HEK293T (cell line): Measurements from ENCODE around the gene MAPKAPK3.

Experiments used
- BHLHE40 ChIP-seq: fragments of 450-650 bp; IDR thresholded peaks from 2 replicates; pipeline ENCODE4 v1.6.1; 2016; ENCODE audit warnings: mild to moderate bottlenecking, moderate library complexity, borderline replicate concordance
- ELF4 ChIP-seq: fragments of 450-650 bp; IDR thresholded peaks from 2 replicates; pipeline ENCODE4 v1.6.1; 2017; ENCODE audit warnings: antibody characterized with exemption
- FOXA1 ChIP-seq: fragments of 450-650 bp; IDR thresholded peaks from 2 replicates; pipeline ENCODE4 v1.6.1; 2016; ENCODE audit warnings: mild to moderate bottlenecking
- FOXM1 ChIP-seq: fragments of 450-650 bp; IDR thresholded peaks from 2 replicates; pipeline ENCODE4 v1.6.1; 2017; ENCODE audit warnings: mild to moderate bottlenecking, borderline replicate concordance
- PKNOX1 ChIP-seq: fragments of 450-650 bp; IDR thresholded peaks from 2 replicates; pipeline ENCODE4 v1.6.1; 2016
- SP1 ChIP-seq: fragments of 450-650 bp; IDR thresholded peaks from 2 replicates; pipeline ENCODE4 v1.6.1; 2017
- TARDBP ChIP-seq: fragments of 450-650 bp; IDR thresholded peaks from 2 replicates; pipeline ENCODE4 v1.6.1; 2016

- TF ChIP-seq PKNOX1 (no peak), FOXM1 (no peak), FOXA1 (no peak), SP1 (no peak), ELF4 (no peak), TARDBP (no peak), BHLHE40 (no peak)
Measured at GRCh38 chr3:50575372-50575771, 41.6 kb upstream of the MAPKAPK3 start.
